Ishikawa (cell line): ENCODE results near the gene EML4.

Source experiments
- CEBPB ChIP-seq: IDR thresholded peaks from 2 replicates; pipeline ENCODE4 v1.6.1; 2012
- CREB1 ChIP-seq: IDR thresholded peaks from 2 replicates; pipeline ENCODE4 v1.6.1; 2012; ENCODE audit warnings: low read depth
- EGR1 ChIP-seq: IDR thresholded peaks from 2 replicates; pipeline ENCODE4 v1.6.1; 2012
- EP300 ChIP-seq: IDR thresholded peaks from 2 replicates; pipeline ENCODE4 v1.6.1; 2012; ENCODE audit warnings: borderline replicate concordance
- FOXM1 ChIP-seq: IDR thresholded peaks from 2 replicates; pipeline ENCODE4 v1.6.1; 2012; ENCODE audit warnings: low read depth, borderline replicate concordance
- MAX ChIP-seq: IDR thresholded peaks from 2 replicates; pipeline ENCODE4 v1.6.1; 2012
- NFIC ChIP-seq: IDR thresholded peaks from 2 replicates; pipeline ENCODE4 v1.6.1; 2012
- RAD21 ChIP-seq: IDR thresholded peaks from 2 replicates; pipeline ENCODE4 v1.6.1; 2012; ENCODE audit warnings: low read depth
- TCF12 ChIP-seq: IDR thresholded peaks from 2 replicates; pipeline ENCODE4 v1.6.1; 2012; ENCODE audit warnings: low read depth
- TEAD4 ChIP-seq: IDR thresholded peaks from 2 replicates; pipeline ENCODE4 v1.6.1; 2012
- YY1 ChIP-seq: IDR thresholded peaks from 2 replicates; pipeline ENCODE4 v1.6.1; 2012; ENCODE audit warnings: low read depth
- ZBTB7A ChIP-seq: IDR thresholded peaks from 2 replicates; pipeline ENCODE4 v1.6.1; 2012; ENCODE audit warnings: low read depth
- TF ChIP-seq, protein P1 (sequence below): IDR thresholded peaks from 2 replicates; pipeline ENCODE4 v1.6.1; 2012; ENCODE audit warnings: low read depth, mild to moderate bottlenecking
- TF ChIP-seq, protein P2 (sequence below): IDR thresholded peaks from 2 replicates; pipeline ENCODE4 v1.6.1; 2012

DNA sequence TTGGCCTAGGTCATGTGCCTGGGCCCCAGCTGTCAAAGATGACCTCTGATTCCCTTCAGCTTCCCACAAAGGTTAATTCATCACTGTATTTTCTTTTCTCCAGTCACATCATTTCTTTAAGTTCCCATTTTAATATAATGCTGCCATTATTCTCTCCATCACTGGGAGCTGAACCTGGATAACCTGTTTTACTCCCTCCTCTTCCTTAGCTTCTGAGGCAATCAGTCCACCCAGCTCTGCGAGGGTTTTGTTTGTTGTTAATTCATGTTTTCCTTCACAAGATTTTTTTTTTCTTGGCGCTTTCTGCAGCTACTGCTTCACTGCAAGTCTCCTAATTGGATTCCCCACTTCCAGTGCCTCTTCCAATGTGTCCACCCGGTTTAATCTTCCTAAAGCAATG is 5.1 kb upstream of the EML4 start:
- TF ChIP-seq MAX: no peak
- TF ChIP-seq EP300: no peak
- TF ChIP-seq ZBTB7A: no peak
- no peak for TF ChIP-seq YY1
- TF ChIP-seq, protein P1, sequence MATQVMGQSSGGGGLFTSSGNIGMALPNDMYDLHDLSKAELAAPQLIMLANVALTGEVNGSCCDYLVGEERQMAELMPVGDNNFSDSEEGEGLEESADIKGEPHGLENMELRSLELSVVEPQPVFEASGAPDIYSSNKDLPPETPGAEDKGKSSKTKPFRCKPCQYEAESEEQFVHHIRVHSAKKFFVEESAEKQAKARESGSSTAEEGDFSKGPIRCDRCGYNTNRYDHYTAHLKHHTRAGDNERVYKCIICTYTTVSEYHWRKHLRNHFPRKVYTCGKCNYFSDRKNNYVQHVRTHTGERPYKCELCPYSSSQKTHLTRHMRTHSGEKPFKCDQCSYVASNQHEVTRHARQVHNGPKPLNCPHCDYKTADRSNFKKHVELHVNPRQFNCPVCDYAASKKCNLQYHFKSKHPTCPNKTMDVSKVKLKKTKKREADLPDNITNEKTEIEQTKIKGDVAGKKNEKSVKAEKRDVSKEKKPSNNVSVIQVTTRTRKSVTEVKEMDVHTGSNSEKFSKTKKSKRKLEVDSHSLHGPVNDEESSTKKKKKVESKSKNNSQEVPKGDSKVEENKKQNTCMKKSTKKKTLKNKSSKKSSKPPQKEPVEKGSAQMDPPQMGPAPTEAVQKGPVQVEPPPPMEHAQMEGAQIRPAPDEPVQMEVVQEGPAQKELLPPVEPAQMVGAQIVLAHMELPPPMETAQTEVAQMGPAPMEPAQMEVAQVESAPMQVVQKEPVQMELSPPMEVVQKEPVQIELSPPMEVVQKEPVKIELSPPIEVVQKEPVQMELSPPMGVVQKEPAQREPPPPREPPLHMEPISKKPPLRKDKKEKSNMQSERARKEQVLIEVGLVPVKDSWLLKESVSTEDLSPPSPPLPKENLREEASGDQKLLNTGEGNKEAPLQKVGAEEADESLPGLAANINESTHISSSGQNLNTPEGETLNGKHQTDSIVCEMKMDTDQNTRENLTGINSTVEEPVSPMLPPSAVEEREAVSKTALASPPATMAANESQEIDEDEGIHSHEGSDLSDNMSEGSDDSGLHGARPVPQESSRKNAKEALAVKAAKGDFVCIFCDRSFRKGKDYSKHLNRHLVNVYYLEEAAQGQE: no peak
- TF ChIP-seq CREB1: no peak
- no peak for TF ChIP-seq RAD21
- no peak for TF ChIP-seq EGR1
- TF ChIP-seq, protein P2, sequence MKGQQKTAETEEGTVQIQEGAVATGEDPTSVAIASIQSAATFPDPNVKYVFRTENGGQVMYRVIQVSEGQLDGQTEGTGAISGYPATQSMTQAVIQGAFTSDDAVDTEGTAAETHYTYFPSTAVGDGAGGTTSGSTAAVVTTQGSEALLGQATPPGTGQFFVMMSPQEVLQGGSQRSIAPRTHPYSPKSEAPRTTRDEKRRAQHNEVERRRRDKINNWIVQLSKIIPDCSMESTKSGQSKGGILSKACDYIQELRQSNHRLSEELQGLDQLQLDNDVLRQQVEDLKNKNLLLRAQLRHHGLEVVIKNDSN: no peak
- TF ChIP-seq FOXM1: no peak
- TF ChIP-seq TEAD4: no peak
- no peak for TF ChIP-seq NFIC
- TF ChIP-seq CEBPB: no peak
- TF ChIP-seq TCF12: no peak
